Tibial artery (tissue), 4 donors: ENCODE measurements around the gene EXOSC5.

ENCODE experiments used
- DNase-seq, 2 donors: peaks; one replicate each; pipeline ENCODE4 v3.0.0-alpha.2; 2019
- H3K27ac ChIP-seq, 2 donors: fragments of 200-600 bp; sonication (generic) in 1 of 2; 1 replicate in 1 of 2; 2 replicates in 1 of 2; pipeline ENCODE4 v1.5.1; 2018 to 2019; ENCODE audit warnings: mild to moderate bottlenecking in 1 of 2
- H3K27me3 ChIP-seq, 2 donors: fragments of 200-600 bp; sonication (generic) in 1 of 2; one replicate each; pipeline versions ENCODE4 v1.5.1 to v1.6.0; 2016 to 2019
- H3K36me3 ChIP-seq, 3 donors: fragments of 200-600 bp; sonication (generic) in 2 of 3; one replicate each; pipeline ENCODE4 v1.5.1; 2016 to 2019; ENCODE audit warnings: mild to moderate bottlenecking in 2 of 3
- H3K4me1 ChIP-seq, 4 donors: fragments of 200-600 bp; sonication (generic) in 2 of 4; 1 replicate in 3 of 4; 2 replicates in 1 of 4; pipeline ENCODE4 v1.5.1; 2016 to 2019
- H3K4me3 ChIP-seq, 2 donors: fragments of 200-600 bp; sonication (generic) in 1 of 2; 1 replicate in 1 of 2; 2 replicates in 1 of 2; pipeline ENCODE4 v1.5.1; 2018 to 2019; ENCODE audit warnings: mild to moderate bottlenecking in 2 of 2
- H3K9me3 ChIP-seq, 3 donors: fragments of 200-600 bp; sonication (generic) in 1 of 3; one replicate each; pipeline ENCODE4 v1.5.1; 2016 to 2019
- CTCF ChIP-seq, 2 experiments: fragments of 200-600 bp in 1 of 2; fragments of 450-650 bp in 1 of 2; IDR thresholded peaks; one replicate each; pipeline ENCODE4 v1.5.1; 2017 to 2019; ENCODE audit warnings: antibody characterized with exemption in 2 of 2, mild to moderate bottlenecking in 1 of 2, moderate library complexity in 1 of 2
- intact Hi-C: fragments of 100-400 bp; cut with DNase I; formaldehyde crosslinking; loops from one replicate; pipeline ENCODE4 v1.15.0; 2023; ENCODE audit warnings: low total_unique reads

The EXOSC5 gene

GRCh38 chr19:41420101-41420880 is 23.1 kb upstream of the EXOSC5 start:
- H3K27me3 ChIP-seq: no peaks in the 10 kb centered on the region
- H3K27ac ChIP-seq: no peak overlapping the region
- no peak overlapping the region for H3K4me3 ChIP-seq
- no peak for TF ChIP-seq CTCF (IDR thresholded peaks at IDR 0.05)
- intact Hi-C loops: loop anchor here (10.0 kb wide), 1 partner anchor 55 kb away; the partner anchor contains the start of gene B9D2
- peak in 1 of 2 donors; percentile 60 for DNase-seq
- no peaks in the 10 kb centered on the region for H3K4me1 ChIP-seq
- peaks cover 74 to 100% (median 84%) of the 10 kb centered on the region in 3 donors for H3K36me3 ChIP-seq
- H3K9me3 ChIP-seq: no peaks in the 10 kb centered on the region

GRCh38 chr19:41416194-41416674 is 19.1 kb upstream of the EXOSC5 start:
- H3K9me3 ChIP-seq: no peaks in the 10 kb centered on the region
- H3K27me3 ChIP-seq: no peaks in the 10 kb centered on the region
- intact Hi-C loops: no loop called here
- TF ChIP-seq CTCF (IDR thresholded peaks at IDR 0.05): no peak
- no peak overlapping the region for H3K4me3 ChIP-seq
- DNase-seq: no peak
- H3K36me3 ChIP-seq: peaks cover 75 to 98% (median 87%) of the 10 kb centered on the region in 3 donors
- peaks cover 0 to 3% (median 0%) of the 10 kb centered on the region in 4 donors for H3K4me1 ChIP-seq
- no peak overlapping the region for H3K27ac ChIP-seq

GRCh38 chr19:41415154-41415571 is 18.0 kb upstream of the EXOSC5 start:
- no peak overlapping the region for H3K27ac ChIP-seq
- no peak for DNase-seq

GRCh38 chr19:41414461-41414860 is 17.3 kb upstream of the EXOSC5 start:
- Histone ChIP-seq H3K4me3 (no peak overlapping the region), H3K27ac (no peak overlapping the region), H3K36me3 (peaks cover 66 to 91% (median 79%) of the 10 kb centered on the region in 3 donors), H3K4me1 (peaks cover 0 to 18% (median under 1%) of the 10 kb centered on the region in 4 donors), H3K27me3 (no peaks in the 10 kb centered on the region), H3K9me3 (no peaks in the 10 kb centered on the region)
- intact Hi-C loops: no loop called here
- no peak for DNase-seq
- no peak for TF ChIP-seq CTCF (IDR thresholded peaks at IDR 0.05)

More at GRCh38 chr19:41415154-41415571, 18.0 kb upstream of the EXOSC5 start:
- H3K9me3 ChIP-seq: no peaks in the 10 kb centered on the region
- peaks cover 72 to 98% (median 86%) of the 10 kb centered on the region in 3 donors for H3K36me3 ChIP-seq
- TF ChIP-seq CTCF (IDR thresholded peaks at IDR 0.05): no peak
- H3K4me1 ChIP-seq: peaks cover 0 to 11% (median 0%) of the 10 kb centered on the region in 4 donors
- no peaks in the 10 kb centered on the region for H3K27me3 ChIP-seq
- intact Hi-C loops: no loop called here
- no peak overlapping the region for H3K4me3 ChIP-seq

GRCh38 chr19:41413947-41414346 is 16.8 kb upstream of the EXOSC5 start:
- Histone ChIP-seq H3K36me3 (peaks cover 60 to 86% (median 74%) of the 10 kb centered on the region in 3 donors), H3K27me3 (no peaks in the 10 kb centered on the region), H3K4me1 (peaks cover 0 to 23% (median 6%) of the 10 kb centered on the region in 4 donors), H3K27ac (no peak overlapping the region), H3K9me3 (no peaks in the 10 kb centered on the region), H3K4me3 (no peak overlapping the region)
- intact Hi-C loops: no loop called here
- TF ChIP-seq CTCF (IDR thresholded peaks at IDR 0.05): no peak
- no peak for DNase-seq
